Measurements from ENCODE around the gene DCAF5. TPM values are rescaled to one million over a fixed set of nuclear protein-coding genes. Genes with fewer than 3 reads are reported as not detected.

The DCAF5 gene
- polyA plus RNA-seq, 1 donor (not counting 4 experiments of a cell fraction or from before 2014, with no cell fraction given), result 29.5 TPM

- DNase-seq (ENCODE audit: low read depth, low spot score), result no peak
- no peaks in the 10 kb centered on the region for H3K36me3 ChIP-seq (ENCODE audit: control insufficient read depth in 2 of 2, extremely low read depth in 1 of 2, insufficient read depth in 2 of 2, low read length in 2 of 2)
- FAIRE-seq, result no peak
- H3K9me3 ChIP-seq (ENCODE audit: control insufficient read depth, low read depth, low read length), result no peaks in the 10 kb centered on the region
- H3K4me1 ChIP-seq (ENCODE audit: control insufficient read depth, extremely low read depth, insufficient read depth, low read length), result peaks cover 15% of the 10 kb centered on the region
- H3K4me2 ChIP-seq (ENCODE audit: control insufficient read depth, extremely low read depth, insufficient read depth, low read depth, low read length), result no peak overlapping the region
- H3K4me3 ChIP-seq (ENCODE audit: control insufficient read depth in 2 of 3, extremely low read depth in 1 of 3, insufficient read depth in 2 of 3, low read depth in 1 of 3, low read length in 3 of 3), result no peak overlapping the region
- no peaks in the 10 kb centered on the region for H3K9me1 ChIP-seq (ENCODE audit: control insufficient read depth, extremely low read depth, insufficient read depth, low read length)
- no peak for TF ChIP-seq CTCF (optimal IDR thresholded peaks at IDR 0.05 in 1 of 3, IDR thresholded peaks at IDR 0.05 in 1 of 3, conservative IDR thresholded peaks at IDR 0.05 in 1 of 3; ENCODE audit: extremely low read depth in 1 of 3, insufficient read depth in 2 of 3, low read length in 3 of 3)
- no peak for TF ChIP-seq EZH2 (IDR thresholded peaks at IDR 0.05; ENCODE audit: low read length)
- no peaks in the 10 kb centered on the region for H3K79me2 ChIP-seq (ENCODE audit: control insufficient read depth, insufficient read depth, low read length)
- peaks cover 5% of the 10 kb centered on the region for H3K27me3 ChIP-seq (ENCODE audit: control insufficient read depth, extremely low read depth, insufficient read depth, low read length)
- H4K20me1 ChIP-seq (ENCODE audit: control insufficient read depth, extremely low read depth, insufficient read depth, low read length), result no peaks in the 10 kb centered on the region
- H3K27ac ChIP-seq (ENCODE audit: control insufficient read depth, insufficient read depth, low read length), result no peak overlapping the region
- no peak overlapping the region for H3K9ac ChIP-seq (ENCODE audit: control insufficient read depth, extremely low read depth, insufficient read depth, low read length)
- no peak overlapping the region for H2AFZ ChIP-seq (ENCODE audit: control insufficient read depth, low read length)
- dilution Hi-C loops (cut with MboI; ENCODE audit: extremely low pct_ligation_motif_present, low sequenced_read_pairs), result no loop called here
Measured at GRCh38 chr14:69006346-69006745, 146.6 kb downstream of the DCAF5 start.

GRCh38 chr14:69005432-69006148 lies 147.3 kb downstream of the DCAF5 start:
- H3K27me3 ChIP-seq (ENCODE audit: control insufficient read depth, extremely low read depth, insufficient read depth, low read length), result peaks cover 5% of the 10 kb centered on the region
- H3K4me1 ChIP-seq (ENCODE audit: control insufficient read depth, extremely low read depth, insufficient read depth, low read length), result peaks cover 15% of the 10 kb centered on the region
- H3K9me3 ChIP-seq (ENCODE audit: control insufficient read depth, low read depth, low read length), result no peaks in the 10 kb centered on the region
- H3K9me1 ChIP-seq (ENCODE audit: control insufficient read depth, extremely low read depth, insufficient read depth, low read length), result no peaks in the 10 kb centered on the region
- TF ChIP-seq EZH2 (IDR thresholded peaks at IDR 0.05; ENCODE audit: low read length) (no peak), CTCF (optimal IDR thresholded peaks at IDR 0.05 in 1 of 3, IDR thresholded peaks at IDR 0.05 in 1 of 3, conservative IDR thresholded peaks at IDR 0.05 in 1 of 3; ENCODE audit: extremely low read depth in 1 of 3, insufficient read depth in 2 of 3, low read length in 3 of 3) (no peak)
- DNase-seq (ENCODE audit: low read depth, low spot score) (peak; percentile 70), FAIRE-seq (peak; percentile 99)
- no peak overlapping the region for H3K27ac ChIP-seq (ENCODE audit: control insufficient read depth, insufficient read depth, low read length)
- H4K20me1 ChIP-seq (ENCODE audit: control insufficient read depth, extremely low read depth, insufficient read depth, low read length), result no peaks in the 10 kb centered on the region
- no peaks in the 10 kb centered on the region for H3K36me3 ChIP-seq (ENCODE audit: control insufficient read depth in 2 of 2, extremely low read depth in 1 of 2, insufficient read depth in 2 of 2, low read length in 2 of 2)
- no peak overlapping the region for H2AFZ ChIP-seq (ENCODE audit: control insufficient read depth, low read length)
- no peak overlapping the region for H3K9ac ChIP-seq (ENCODE audit: control insufficient read depth, extremely low read depth, insufficient read depth, low read length)
- H3K79me2 ChIP-seq (ENCODE audit: control insufficient read depth, insufficient read depth, low read length), result no peaks in the 10 kb centered on the region
- dilution Hi-C loops (cut with MboI; ENCODE audit: extremely low pct_ligation_motif_present, low sequenced_read_pairs), result no loop called here
- H3K4me3 ChIP-seq (ENCODE audit: control insufficient read depth in 2 of 3, extremely low read depth in 1 of 3, insufficient read depth in 2 of 3, low read depth in 1 of 3, low read length in 3 of 3), result peak overlapping the region in 1 of 3 experiments; percentile 23
- peak overlapping the region; percentile 71 for H3K4me2 ChIP-seq (ENCODE audit: control insufficient read depth, extremely low read depth, insufficient read depth, low read depth, low read length)
